K562 (cell line): ENCODE data around the gene ACTN3. TPM values are rescaled to one million over a fixed set of nuclear protein-coding genes. Genes with fewer than 3 reads are reported as not detected.

ENCODE experiments used
- ARHGAP35 ChIP-seq: fragments of 450-650 bp; IDR thresholded peaks from 2 replicates; pipeline ENCODE4 v1.6.1; 2018; ENCODE audit not compliant: partially characterized antibody
- CEBPG ChIP-seq, 3 experiments: fragments of 200-800 bp in 1 of 3; sonication (Bioruptor generic) in 1 of 3; sonication (generic) in 1 of 3; formaldehyde crosslinking in 1 of 3; IDR thresholded peaks in 2 of 3; conservative IDR thresholded peaks in 1 of 3; 2 replicates each; pipeline versions ENCODE4 v1.6.1 to v1.8.0; 2016 to 2022; ENCODE audit warnings: missing compliant biosample characterization in 2 of 3, missing genetic modification characterization in 2 of 3, mild to moderate bottlenecking in 1 of 3, missing genetic modification reagents in 1 of 3
- GATAD2B ChIP-seq: fragments of 450-650 bp; IDR thresholded peaks from 2 replicates; pipeline ENCODE4 v1.6.1; 2017; ENCODE audit warnings: mild to moderate bottlenecking, borderline replicate concordance
- L3MBTL2 ChIP-seq: fragments of 450-650 bp; IDR thresholded peaks from 2 replicates; pipeline ENCODE4 v1.6.1; 2016; ENCODE audit warnings: mild to moderate bottlenecking, moderate library complexity
- MECOM ChIP-seq: fragments of 250-450 bp; sonication (Bioruptor Pico); IDR thresholded peaks from 2 replicates; pipeline ENCODE4 v1.8.0; 2022; ENCODE audit warnings: inconsistent platforms
- REST ChIP-seq, 2 experiments: fragments of 450-650 bp; formaldehyde crosslinking in 1 of 2; IDR thresholded peaks; 2 replicates each; pipeline versions ENCODE4 v1.4.0 to v1.6.1; 2014 to 2020; ENCODE audit warnings: mild to moderate bottlenecking in 2 of 2, borderline replicate concordance in 1 of 2, low read depth in 1 of 2
- THAP12 ChIP-seq: fragments of 250-450 bp; sonication (Bioruptor Pico); IDR thresholded peaks from 2 replicates; pipeline ENCODE4 v1.9.0; 2021; ENCODE audit warnings: mild to moderate bottlenecking, inconsistent platforms
- TRIM24 ChIP-seq, 2 experiments: fragments of 450-650 bp; IDR thresholded peaks; 2 replicates each; pipeline ENCODE4 v1.6.1; 2016
- YY1 ChIP-seq, 3 experiments: IDR thresholded peaks; 2 replicates each; pipeline ENCODE4 v1.6.1; 2011; ENCODE audit warnings: low read length in 2 of 3, mild to moderate bottlenecking in 2 of 3, moderate library complexity in 2 of 3, borderline replicate concordance in 1 of 3, control low read depth in 1 of 3, low read depth in 1 of 3; ENCODE audit not compliant: insufficient read depth in 3 of 3, insufficient replicate concordance in 2 of 3, control insufficient read depth in 1 of 3, insufficient read length in 1 of 3; ENCODE audit errors: extremely low read depth in 1 of 3
- ZNF764 ChIP-seq: fragments of 250-450 bp; sonication (Bioruptor Pico); IDR thresholded peaks from 2 replicates; pipeline ENCODE4 v1.4.0; 2020; ENCODE audit warnings: low read depth, mild to moderate bottlenecking, moderate library complexity
- polyA plus RNA-seq, 8 experiments: library from polyadenylated mRNA; depleted of rRNA in 4 of 8; stranded (reverse) in 5 of 8; unstranded in 3 of 8; fragments of >200 nt; fragmentation: Nextera tagmentation in 2 of 8; fragmentation: Illumina TruSeq in 1 of 8; extraction: Ambion mirVana in 2 of 8; extraction: Trizol in 1 of 8; gene quantifications; 2 replicates each; pipeline versions ENCODE4 v1.2.1 to v1.2.3, GENCODE V29; 2011 to 2014; ENCODE audit warnings: inconsistent platforms in 1 of 8, missing spikeins in 1 of 8
- total RNA-seq, 7 experiments: library from RNA; depleted of rRNA in 6 of 7; stranded (reverse); fragments of >200 nt in 6 of 7; fragmentation: Illumina TruSeq in 2 of 7; extraction: Trizol in 2 of 7; gene quantifications; 2 replicates each; pipeline versions ENCODE4 v1.2.1 to v1.2.3, GENCODE V29; 2011 to 2021; ENCODE audit warnings: low replicate concordance in 1 of 7

ACTN3 gene
- total and polyA plus RNA-seq, 9 of the 15 experiments (the other 6 are each of a cell fraction or from before 2014, with no cell fraction given) = not detected

- 0 out of 2 replicates have a peak, but pooled peaks have one; percentile 12 for TF ChIP-seq REST (IDR thresholded peaks at IDR 0.05; ENCODE audit: borderline replicate concordance)
- no peak for TF ChIP-seq REST (CRISPR knock-in tag; IDR thresholded peaks at IDR 0.05; ENCODE audit: low read depth)
- TF ChIP-seq ARHGAP35 = no peak
- no peak for TF ChIP-seq MECOM
- peak; percentile 99 for TF ChIP-seq L3MBTL2
- no peak for TF ChIP-seq ZNF764
- TF ChIP-seq CEBPG (CRISPR knock-in tag; IDR thresholded peaks at IDR 0.05) = no peak; the same call in 1 of the 2 replicates
- TF ChIP-seq CEBPG (tag; conservative IDR thresholded peaks at IDR 0.05 in 1 of 2, IDR thresholded peaks at IDR 0.05 in 1 of 2) = no peak
- TF ChIP-seq TRIM24 (IDR thresholded peaks at IDR 0.05) = no peak
- TF ChIP-seq THAP12 (CRISPR knock-in tag) = no peak
- TF ChIP-seq YY1 (IDR thresholded peaks at IDR 0.05; ENCODE audit: borderline replicate concordance in 1 of 3, control insufficient read depth in 1 of 3, extremely low read depth in 1 of 3, insufficient read depth in 3 of 3, insufficient read length in 1 of 3, insufficient replicate concordance in 2 of 3, low read depth in 1 of 3, low read length in 2 of 3) = no peak
- TF ChIP-seq GATAD2B = no peak
Measured at GRCh38 chr11:66568124-66568916, 21.6 kb downstream of the ACTN3 start, which contains the start of gene CTSF (continued).
